Neural cell (in vitro differentiated cells): ENCODE data around the gene CCDC175. TPM values are rescaled to one million over a fixed set of nuclear protein-coding genes. Genes with fewer than 3 reads are reported as not detected.

Source experiments
- H2AFZ ChIP-seq: fragments of 200-600, 300-800 bp; sonication (generic), shearing (Covaris generic); 2 replicates; pipeline ENCODE4 v1.6.0; 2014; ENCODE audit warnings: low read depth, mild to moderate bottlenecking, antibody characterized with exemption, low read length, moderate library complexity
- H3F3A ChIP-seq: fragments of 200-600 bp; shearing (Covaris generic); 2 replicates; pipeline ENCODE4 v1.6.1; 2016; ENCODE audit warnings: mild to moderate bottlenecking, moderate library complexity, mixed read lengths, antibody characterized with exemption, low read length; ENCODE audit not compliant: insufficient read depth, poor library complexity, severe bottlenecking
- H3K27ac ChIP-seq: fragments of 200-600, 300-800 bp; sonication (generic), shearing (Covaris generic); 2 replicates; pipeline ENCODE4 v1.5.1; 2014; ENCODE audit warnings: mild to moderate bottlenecking, low read length, moderate library complexity
- H3K27me3 ChIP-seq: fragments of 300-800, 200-600 bp; sonication (generic), shearing (Covaris generic); 2 replicates; pipeline ENCODE4 v1.6.0; 2014; ENCODE audit warnings: mild to moderate bottlenecking, low read depth, low read length, moderate library complexity; ENCODE audit not compliant: insufficient read depth
- H3K36me3 ChIP-seq: fragments of 300-800, 200-600 bp; sonication (generic), shearing (Covaris generic); 2 replicates; pipeline ENCODE4 v1.5.1; 2014; ENCODE audit warnings: mild to moderate bottlenecking, antibody characterized with exemption, low read length, moderate library complexity; ENCODE audit not compliant: insufficient read depth
- H3K4me2 ChIP-seq: fragments of 300-800, 200-600 bp; sonication (generic), shearing (Covaris generic); 2 replicates; pipeline ENCODE4 v1.6.0; 2014; ENCODE audit warnings: mild to moderate bottlenecking, low read length
- H3K4me3 ChIP-seq: fragments of 300-800, 200-600 bp; sonication (generic), shearing (Covaris generic); 2 replicates; pipeline ENCODE4 v1.5.1; 2014; ENCODE audit warnings: mild to moderate bottlenecking, low read length, moderate library complexity
- H3K79me2 ChIP-seq: fragments of 200-600 bp; shearing (Covaris generic); replicated peaks from 2 replicates; pipeline ENCODE4 v1.6.0; 2014; ENCODE audit warnings: mild to moderate bottlenecking, low read length, moderate library complexity; ENCODE audit not compliant: insufficient read depth
- H3K9ac ChIP-seq: fragments of 300-800, 200-600 bp; sonication (generic), shearing (Covaris generic); 2 replicates; pipeline ENCODE4 v1.6.1; 2016; ENCODE audit warnings: mild to moderate bottlenecking, low read length, mixed read lengths
- H3K9me2 ChIP-seq: fragments of 200-600 bp; shearing (Covaris generic); 2 replicates; pipeline ENCODE4 v1.6.1; 2016; ENCODE audit warnings: mild to moderate bottlenecking, low read length, mixed read lengths; ENCODE audit not compliant: insufficient read depth
- H3K9me3 ChIP-seq: fragments of 200-600, 300-800 bp; sonication (generic), shearing (Covaris generic); 2 replicates; pipeline ENCODE4 v1.6.1; 2016; ENCODE audit warnings: mild to moderate bottlenecking, mixed run types, low read length, moderate library complexity, mixed read lengths
- H4K20me1 ChIP-seq: fragments of 200-600 bp; shearing (Covaris generic); 2 replicates; pipeline ENCODE4 v1.6.1; 2016; ENCODE audit warnings: mild to moderate bottlenecking, mixed run types; ENCODE audit not compliant: insufficient read depth
- CTCF ChIP-seq: fragments of 450-650 bp; IDR thresholded peaks from 2 replicates; pipeline ENCODE4 v1.5.1; 2014; ENCODE audit warnings: antibody characterized with exemption, mild to moderate bottlenecking, moderate library complexity; ENCODE audit not compliant: poor library complexity, severe bottlenecking
- EP300 ChIP-seq: fragments of 450-650 bp; conservative IDR thresholded peaks from 2 replicates; pipeline ENCODE4 v1.6.1; 2014; ENCODE audit warnings: antibody characterized with exemption, mild to moderate bottlenecking, moderate library complexity; ENCODE audit not compliant: poor library complexity, severe bottlenecking
- EZH2 ChIP-seq: fragments of 200-600, 300-800 bp; shearing (Covaris generic), sonication (generic); IDR thresholded peaks from 2 replicates; pipeline ENCODE4 v1.6.1; 2014; ENCODE audit warnings: antibody characterized with exemption, low read length, borderline replicate concordance, mild to moderate bottlenecking; ENCODE audit not compliant: insufficient read depth, poor library complexity, severe bottlenecking
- MXI1 ChIP-seq: fragments of 450-650 bp; conservative IDR thresholded peaks from 2 replicates; pipeline ENCODE4 v1.6.1; 2014; ENCODE audit warnings: antibody characterized with exemption, mild to moderate bottlenecking; ENCODE audit not compliant: poor library complexity, severe bottlenecking
- POLR2AphosphoS5 ChIP-seq: IDR thresholded peaks from 2 replicates; pipeline ENCODE4 v1.6.1; 2012
- RAD21 ChIP-seq: fragments of 450-650 bp; conservative IDR thresholded peaks from 2 replicates; pipeline ENCODE4 v1.6.1; 2014; ENCODE audit warnings: antibody characterized with exemption, mild to moderate bottlenecking, moderate library complexity
- REST ChIP-seq: IDR thresholded peaks from 2 replicates; pipeline ENCODE4 v1.6.1; 2012; ENCODE audit warnings: borderline replicate concordance
- SMC3 ChIP-seq: fragments of 450-650 bp; conservative IDR thresholded peaks from 2 replicates; pipeline ENCODE4 v1.6.1; 2014; ENCODE audit warnings: antibody characterized with exemption, mild to moderate bottlenecking, moderate library complexity; ENCODE audit not compliant: poor library complexity
- TAF1 ChIP-seq: IDR thresholded peaks from 2 replicates; pipeline ENCODE4 v1.6.1; 2012; ENCODE audit warnings: low read depth
- polyA plus RNA-seq: library from polyadenylated mRNA; depleted of rRNA; stranded (reverse); fragments of >200 nt; gene quantifications from 2 replicates; pipeline ENCODE4 v1.2.3, GENCODE V29; 2014

CCDC175 gene
- polyA plus RNA-seq, 1 donor from 2014 or later, result 0.11 TPM

GRCh38 chr14:59600211-59600945 lies 23.8 kb upstream of the CCDC175 start:
- H3K27ac ChIP-seq, result no peak overlapping the region
- no peak overlapping the region for H3K4me2 ChIP-seq
- no peaks in the 10 kb centered on the region for H3F3A ChIP-seq
- no peak overlapping the region for H2AFZ ChIP-seq
- H3K27me3 ChIP-seq, result no peaks in the 10 kb centered on the region
- H3K79me2 ChIP-seq, result no peaks in the 10 kb centered on the region
- no peaks in the 10 kb centered on the region for H3K9me3 ChIP-seq
- no peaks in the 10 kb centered on the region for H3K9me2 ChIP-seq
- peaks cover 33% of the 10 kb centered on the region for H3K36me3 ChIP-seq
- H3K9ac ChIP-seq, result no peak overlapping the region
- H4K20me1 ChIP-seq, result no peaks in the 10 kb centered on the region
- no peak overlapping the region for H3K4me3 ChIP-seq
- TF ChIP-seq CTCF, result no peak
- TF ChIP-seq TAF1, result no peak
- no peak for TF ChIP-seq EZH2

GRCh38 chr14:59595071-59595470 lies 18.5 kb upstream of the CCDC175 start:
- Histone ChIP-seq H3K4me2 (no peak overlapping the region), H3K36me3 (peaks cover 23% of the 10 kb centered on the region), H3K9me2 (no peaks in the 10 kb centered on the region), H2AFZ (no peak overlapping the region), H3K79me2 (no peaks in the 10 kb centered on the region), H3K4me3 (no peak overlapping the region), H3K27me3 (no peaks in the 10 kb centered on the region), H3K9ac (no peak overlapping the region), H3K27ac (no peak overlapping the region), H3F3A (no peaks in the 10 kb centered on the region), H4K20me1 (no peaks in the 10 kb centered on the region), H3K9me3 (no peaks in the 10 kb centered on the region)
- TF ChIP-seq SMC3, result no peak
- TF ChIP-seq CTCF, result no peak
- no peak for TF ChIP-seq REST
- TF ChIP-seq POLR2AphosphoS5, result no peak
- TF ChIP-seq MXI1, result no peak
- TF ChIP-seq RAD21, result no peak
- no peak for TF ChIP-seq EP300
- TF ChIP-seq EZH2, result no peak
